Loucy (cell line): ENCODE measurements around the gene TEX14.
"Not testable (repeated sequence)": the region's sequence is repeated elsewhere in the genome, so short reads cannot be mapped to it uniquely, and the experiment has no call there.

ENCODE experiments used
- H2AFZ ChIP-seq: fragments of 200-600 bp; sonication (generic); 2 replicates; pipeline ENCODE4 v1.6.0; 2016; ENCODE audit warnings: antibody characterized with exemption, mild to moderate bottlenecking, low read length, moderate library complexity
- H3F3A ChIP-seq: fragments of 200-600 bp; 2 replicates; pipeline ENCODE4 v1.6.0; 2016; ENCODE audit warnings: antibody characterized with exemption, low read depth, mild to moderate bottlenecking
- H3K27me3 ChIP-seq: fragments of 200-600 bp; sonication (generic); 2 replicates; pipeline ENCODE4 v1.6.1; 2014; ENCODE audit warnings: low read length, mild to moderate bottlenecking; ENCODE audit not compliant: insufficient read depth, poor library complexity, severe bottlenecking
- H3K36me3 ChIP-seq: fragments of 200-600 bp; sonication (generic); 2 replicates; pipeline ENCODE4 v1.6.1; 2016; ENCODE audit warnings: low read length; ENCODE audit not compliant: insufficient read depth
- H3K4me1 ChIP-seq: fragments of 200-600 bp; sonication (generic); 2 replicates; pipeline ENCODE4 v1.5.1; 2014; ENCODE audit warnings: low read length, mild to moderate bottlenecking; ENCODE audit not compliant: insufficient read depth, poor library complexity, severe bottlenecking
- H3K4me2 ChIP-seq: fragments of 200-600 bp; sonication (generic); 2 replicates; pipeline ENCODE4 v1.6.0; 2014; ENCODE audit warnings: antibody characterized with exemption, low read length, low read depth, mild to moderate bottlenecking; ENCODE audit not compliant: poor library complexity, severe bottlenecking
- H3K4me3 ChIP-seq: fragments of 200-600 bp; sonication (generic); 2 replicates; pipeline ENCODE4 v1.5.1; 2014; ENCODE audit warnings: low read length, mild to moderate bottlenecking, mixed read lengths; ENCODE audit not compliant: poor library complexity, severe bottlenecking
- H3K79me2 ChIP-seq: fragments of 200-600 bp; sonication (generic); 2 replicates; pipeline ENCODE4 v1.6.1; 2014; ENCODE audit warnings: low read length; ENCODE audit not compliant: insufficient read depth
- H3K9ac ChIP-seq: fragments of 200-600 bp; sonication (generic); 2 replicates; pipeline ENCODE4 v1.6.0; 2014; ENCODE audit warnings: mild to moderate bottlenecking, low read depth, low read length, moderate library complexity; ENCODE audit not compliant: poor library complexity, severe bottlenecking
- H3K9me2 ChIP-seq: fragments of 200-600 bp; sonication (generic); replicated peaks from 2 replicates; pipeline ENCODE4 v1.6.1; 2016; ENCODE audit warnings: low read depth, low read length, mixed read lengths
- H3K9me3 ChIP-seq: fragments of 200-600 bp; sonication (generic); 2 replicates; pipeline ENCODE4 v1.6.1; 2014; ENCODE audit warnings: mild to moderate bottlenecking, antibody characterized with exemption, low read length, low read depth; ENCODE audit not compliant: insufficient read depth
- H4K20me1 ChIP-seq: fragments of 200-600 bp; sonication (generic); 2 replicates; pipeline ENCODE4 v1.6.0; 2014; ENCODE audit warnings: antibody characterized with exemption, low read length, mild to moderate bottlenecking; ENCODE audit not compliant: insufficient read depth, poor library complexity, severe bottlenecking
- EZH2phosphoT487 ChIP-seq: fragments of 200-600 bp; IDR thresholded peaks from 2 replicates; pipeline ENCODE4 v1.6.1; 2018; ENCODE audit warnings: antibody characterized with exemption, mild to moderate bottlenecking, moderate library complexity, borderline replicate concordance
- TF ChIP-seq, protein P1 (sequence below): fragments of 200-600 bp; sonication (generic); conservative IDR thresholded peaks from 2 replicates; pipeline ENCODE4 v1.5.1; 2014; ENCODE audit warnings: mild to moderate bottlenecking, antibody characterized with exemption, low read length

The TEX14 gene

DNA sequence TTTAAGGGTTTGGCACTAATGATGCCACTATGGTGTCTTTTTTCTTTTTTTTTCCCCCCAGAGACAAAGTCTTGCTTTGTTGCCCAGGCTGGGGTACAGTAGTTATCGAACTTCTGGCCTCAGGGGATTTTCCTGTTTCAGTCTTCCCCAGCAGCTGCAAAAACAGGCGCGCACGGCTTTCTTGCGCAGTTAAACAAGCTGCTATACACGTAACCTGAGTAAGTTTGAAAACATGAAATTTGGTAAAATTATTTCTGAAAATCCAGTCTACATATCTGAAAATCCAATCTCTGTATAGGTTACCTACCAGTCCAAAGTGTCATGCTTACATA lies 11.8 kb downstream of the TEX14 start:
- Histone ChIP-seq H3K9me2 (no peaks in the 10 kb centered on the region), H3K36me3 (no peaks in the 10 kb centered on the region), H4K20me1 (no peaks in the 10 kb centered on the region), H3K4me1 (peaks cover 3% of the 10 kb centered on the region), H3K4me2 (no peak overlapping the region), H3F3A (no peaks in the 10 kb centered on the region), H3K27me3 (peaks cover 4% of the 10 kb centered on the region), H3K9ac (no peak overlapping the region), H2AFZ (no peak overlapping the region), H3K9me3 (no peaks in the 10 kb centered on the region), H3K4me3 (no peak overlapping the region), H3K79me2 (no peaks in the 10 kb centered on the region)
- TF ChIP-seq EZH2phosphoT487, result no peak
- TF ChIP-seq, protein P1, sequence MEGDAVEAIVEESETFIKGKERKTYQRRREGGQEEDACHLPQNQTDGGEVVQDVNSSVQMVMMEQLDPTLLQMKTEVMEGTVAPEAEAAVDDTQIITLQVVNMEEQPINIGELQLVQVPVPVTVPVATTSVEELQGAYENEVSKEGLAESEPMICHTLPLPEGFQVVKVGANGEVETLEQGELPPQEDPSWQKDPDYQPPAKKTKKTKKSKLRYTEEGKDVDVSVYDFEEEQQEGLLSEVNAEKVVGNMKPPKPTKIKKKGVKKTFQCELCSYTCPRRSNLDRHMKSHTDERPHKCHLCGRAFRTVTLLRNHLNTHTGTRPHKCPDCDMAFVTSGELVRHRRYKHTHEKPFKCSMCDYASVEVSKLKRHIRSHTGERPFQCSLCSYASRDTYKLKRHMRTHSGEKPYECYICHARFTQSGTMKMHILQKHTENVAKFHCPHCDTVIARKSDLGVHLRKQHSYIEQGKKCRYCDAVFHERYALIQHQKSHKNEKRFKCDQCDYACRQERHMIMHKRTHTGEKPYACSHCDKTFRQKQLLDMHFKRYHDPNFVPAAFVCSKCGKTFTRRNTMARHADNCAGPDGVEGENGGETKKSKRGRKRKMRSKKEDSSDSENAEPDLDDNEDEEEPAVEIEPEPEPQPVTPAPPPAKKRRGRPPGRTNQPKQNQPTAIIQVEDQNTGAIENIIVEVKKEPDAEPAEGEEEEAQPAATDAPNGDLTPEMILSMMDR, result no peak

DNA sequence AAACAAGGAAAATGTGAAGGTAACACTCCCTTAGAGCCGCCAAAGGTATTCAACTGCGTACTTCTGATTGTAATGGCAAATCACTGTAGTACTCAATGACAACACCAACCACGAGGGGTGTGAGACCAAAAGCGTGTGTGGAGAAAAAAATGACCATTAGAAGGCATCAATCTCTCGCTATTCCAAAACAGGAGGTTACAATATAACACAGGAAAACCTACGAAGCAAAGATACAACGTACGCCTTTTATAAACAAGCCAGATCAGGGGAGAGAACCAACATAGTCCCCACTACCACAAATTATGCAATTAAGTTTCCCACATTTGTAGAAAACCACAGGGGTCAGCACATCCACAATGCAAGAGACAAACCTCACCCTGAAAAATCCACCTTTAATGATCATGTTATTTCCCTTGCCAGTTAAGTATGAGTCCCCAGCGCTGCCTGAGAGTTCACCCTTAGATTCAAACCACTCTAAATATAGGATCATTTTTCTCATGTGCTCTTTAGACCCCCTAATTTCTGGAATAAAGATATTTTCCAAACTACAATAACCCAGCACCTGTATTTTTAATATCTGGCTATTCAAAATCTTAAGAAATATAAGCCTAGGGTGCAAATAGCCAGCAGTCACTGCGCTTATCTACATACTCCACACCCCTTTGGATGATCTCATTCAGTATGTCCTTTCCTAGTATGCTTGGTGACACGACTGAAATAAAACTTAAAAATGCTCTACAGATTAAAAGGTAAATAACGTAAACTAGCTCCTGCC lies 12.4 kb downstream of the TEX14 start:
- Histone ChIP-seq H3K27me3 (peaks cover 4% of the 10 kb centered on the region), H3K9me3 (no peaks in the 10 kb centered on the region), H3K36me3 (no peaks in the 10 kb centered on the region), H3F3A (no peaks in the 10 kb centered on the region), H3K4me1 (peaks cover 3% of the 10 kb centered on the region), H3K9ac (no peak overlapping the region), H4K20me1 (no peaks in the 10 kb centered on the region), H3K4me3 (no peak overlapping the region), H3K79me2 (no peaks in the 10 kb centered on the region), H2AFZ (no peak overlapping the region), H3K4me2 (peak overlapping the region; percentile 45), H3K9me2 (no peaks in the 10 kb centered on the region)
- no peak for TF ChIP-seq EZH2phosphoT487
- TF ChIP-seq, protein P1, result no peak

DNA sequence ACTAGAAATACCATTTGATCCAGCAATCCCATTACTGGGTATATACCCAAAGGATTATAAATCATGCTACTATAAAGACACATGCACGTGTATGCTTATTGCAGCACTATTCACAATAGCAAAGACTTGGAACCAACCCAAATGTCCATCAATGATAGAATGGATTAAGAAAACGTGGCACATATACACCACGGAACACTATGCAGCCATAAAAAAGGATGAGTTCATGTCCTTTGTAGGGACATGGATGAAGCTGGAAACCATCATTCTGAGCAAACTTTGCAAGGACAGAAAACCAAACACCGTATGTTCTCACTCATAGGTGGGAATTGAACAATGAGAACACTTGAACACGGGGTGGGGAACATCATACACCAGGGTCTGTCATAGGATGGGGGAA lies 13.6 kb downstream of the TEX14 start:
- H2AFZ ChIP-seq, H3K4me2 ChIP-seq, H3K79me2 ChIP-seq, H3K4me1 ChIP-seq, H3K36me3 ChIP-seq, H3K27me3 ChIP-seq, H3F3A ChIP-seq, H3K9ac ChIP-seq, H3K9me2 ChIP-seq, H4K20me1 ChIP-seq, H3K9me3 ChIP-seq, H3K4me3 ChIP-seq: not testable (repeated sequence)
